Stimulated activated CD4-positive, alpha-beta T cell treated with anti-CD3 and anti-CD28 coated beads, TNF-alpha, amount 100 ng/mL, for 4 hours (primary cell): ENCODE measurements around the gene PRICKLE1.

ENCODE experiments used
- DNase-seq, 3 experiments: peaks; one replicate each; pipeline ENCODE4 v3.0.0-alpha.2; 2020; ENCODE audit warnings: low read depth in 3 of 3

Gene PRICKLE1

DNA sequence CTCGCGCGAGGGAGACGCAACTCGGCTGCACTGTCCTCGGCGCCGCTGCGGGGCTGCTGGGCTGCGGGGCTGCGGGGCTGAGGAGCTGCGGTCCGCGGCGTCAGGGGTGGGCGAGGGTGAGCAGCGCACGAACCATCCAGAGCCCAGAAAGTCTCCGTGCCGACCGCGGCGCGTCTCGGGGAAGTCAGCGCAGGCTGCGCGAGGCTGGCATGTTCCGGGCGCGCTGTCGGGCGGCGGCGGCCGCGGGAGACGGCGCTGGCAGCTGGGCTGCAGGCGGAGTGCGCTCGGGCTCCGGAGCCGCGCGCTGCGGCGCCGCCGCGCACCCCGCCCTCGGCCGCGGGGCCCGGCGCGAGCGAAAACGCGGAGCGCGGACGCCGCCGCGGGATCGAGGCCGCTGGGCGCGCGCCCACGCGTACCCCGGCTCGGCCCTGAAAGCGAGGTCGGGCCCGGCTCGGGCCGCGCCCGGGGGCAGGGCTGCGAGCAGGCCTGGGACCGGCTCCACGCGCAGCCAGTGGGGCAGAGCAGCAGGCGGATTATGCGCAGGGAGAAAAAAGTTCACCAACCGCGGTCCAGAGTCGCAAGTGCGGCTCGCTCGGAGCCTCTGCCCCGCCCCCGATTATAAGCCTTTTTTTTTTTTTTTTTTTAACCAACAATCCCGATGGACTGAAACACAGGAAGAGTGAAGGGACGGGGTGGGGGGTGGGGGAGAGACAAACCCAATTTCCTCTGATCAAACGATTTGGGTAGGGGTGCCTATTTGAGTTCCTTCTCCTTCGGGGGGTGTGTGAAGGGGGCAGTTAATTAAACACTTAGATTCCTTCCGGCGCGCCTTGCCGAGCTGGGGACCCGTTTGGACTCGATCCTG lies at the start of gene PRICKLE1:
TSS of gene PRICKLE1 (minus strand) at position 282 of the 865 bp plus-strand sequence. CDS start 117,230 bp downstream, outside the sequence.
- no peak for DNase-seq

- DNase-seq, result no peak
Measured at GRCh38 chr12:42638697-42639096, 49.2 kb upstream of the PRICKLE1 start.

DNA sequence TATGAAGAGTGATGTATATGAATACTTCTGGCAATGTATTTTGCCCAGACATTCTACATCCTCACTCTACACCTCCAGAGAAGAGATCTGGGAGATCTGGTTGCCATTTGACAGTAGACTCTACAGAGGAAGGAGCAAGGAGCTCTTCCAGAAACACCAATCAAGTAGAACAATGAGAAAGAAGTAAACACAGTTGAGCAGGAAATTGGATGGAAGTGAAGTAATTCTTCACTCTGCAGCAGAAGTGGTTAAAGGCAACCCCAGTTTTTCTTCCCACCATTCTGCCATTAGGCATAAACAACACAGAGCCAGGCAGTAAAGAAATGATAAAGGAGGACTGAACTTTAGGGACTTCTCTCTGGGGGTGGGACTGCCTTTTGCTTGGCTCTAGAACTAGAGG lies 48.5 kb upstream of the PRICKLE1 start:
- no peak for DNase-seq

DNA sequence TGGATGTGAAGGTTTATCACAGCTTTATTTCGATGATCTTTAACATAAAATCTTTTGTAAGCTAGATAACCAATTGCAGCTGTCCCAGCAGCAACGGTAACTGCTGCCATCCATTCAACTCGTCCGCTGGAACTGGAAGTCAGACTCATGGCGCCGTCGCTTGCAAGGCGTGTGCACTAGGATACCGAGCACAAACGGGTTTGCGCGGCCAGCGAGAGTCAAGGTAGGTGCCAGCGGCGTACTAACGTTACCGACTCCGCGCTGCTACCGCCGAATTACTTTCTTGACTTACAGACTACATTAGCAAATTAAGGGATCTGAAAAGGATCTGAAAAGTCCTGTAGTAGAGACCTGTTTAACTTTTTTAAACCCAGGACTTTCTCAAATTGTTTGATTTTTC lies 47.4 kb upstream of the PRICKLE1 start:
- no peak for DNase-seq

GRCh38 chr12:42633594-42633993 lies 44.0 kb upstream of the PRICKLE1 start:
- DNase-seq, result no peak

DNA sequence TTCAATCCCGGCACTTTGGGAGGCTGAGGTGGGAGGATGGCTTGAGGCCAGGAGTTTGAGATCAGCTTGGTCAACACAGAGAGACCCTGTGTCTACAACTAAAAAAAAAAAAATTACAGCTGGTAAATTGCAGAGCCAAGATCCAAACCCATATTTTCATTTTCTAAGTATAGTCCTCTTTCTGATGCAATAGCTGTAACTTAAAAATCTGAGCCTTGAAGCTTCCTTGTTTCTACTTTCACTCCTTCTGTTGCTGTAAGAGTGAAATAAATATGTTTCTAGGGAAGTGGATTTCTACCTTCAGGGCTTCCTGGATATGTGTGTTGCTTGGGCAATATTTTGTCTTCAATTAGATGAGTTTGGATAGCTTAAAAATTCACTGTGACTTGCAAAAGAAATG lies 42.0 kb upstream of the PRICKLE1 start:
- DNase-seq, result no peak

DNA sequence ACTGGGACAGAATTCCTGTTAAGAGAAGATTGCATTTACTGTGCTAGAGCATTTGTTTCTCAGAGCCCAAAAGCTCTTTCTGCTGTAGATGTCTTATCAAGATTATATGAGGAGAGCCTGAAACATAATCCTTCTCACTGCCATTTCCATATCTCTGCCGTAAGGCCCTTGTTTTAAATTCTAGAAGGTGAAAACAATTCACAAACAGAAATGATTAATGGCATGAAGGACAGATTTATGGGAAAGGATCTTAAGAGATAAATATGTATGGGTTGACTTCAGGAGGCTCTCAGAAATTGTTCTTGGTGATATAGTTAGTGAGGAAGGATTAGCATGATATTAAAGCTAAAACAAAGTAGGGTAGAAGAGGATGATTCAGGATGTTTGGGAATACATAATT lies 40.8 kb upstream of the PRICKLE1 start:
- DNase-seq, result no peak

GRCh38 chr12:42627151-42627550 lies 37.6 kb upstream of the PRICKLE1 start:
- DNase-seq, result no peak

GRCh38 chr12:42625611-42626010 lies 36.1 kb upstream of the PRICKLE1 start:
- no peak for DNase-seq

DNA sequence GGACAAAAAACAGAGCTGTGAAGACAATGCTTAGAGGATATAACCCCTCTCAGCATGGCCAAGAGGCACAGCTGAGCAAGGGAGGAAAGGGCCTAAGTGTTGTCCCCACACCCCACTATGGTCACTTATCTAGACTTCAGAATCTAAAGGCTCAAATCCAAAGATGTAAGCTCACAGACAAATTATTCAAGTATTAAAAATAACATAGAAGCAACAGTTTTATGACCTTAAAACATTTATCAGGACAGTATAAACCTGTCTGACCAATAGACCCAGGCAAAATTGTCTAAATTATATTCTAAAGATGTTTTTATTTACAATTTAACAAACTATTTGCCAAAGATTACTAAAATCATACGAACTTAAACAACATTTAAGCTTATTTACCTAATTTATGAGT lies 28.1 kb upstream of the PRICKLE1 start:
- no peak for DNase-seq

- no peak for DNase-seq
Measured at GRCh38 chr12:42615006-42615405, 25.5 kb upstream of the PRICKLE1 start.

GRCh38 chr12:42612231-42612613 lies 22.7 kb upstream of the PRICKLE1 start:
- no peak for DNase-seq

- DNase-seq, result no peak
Measured at GRCh38 chr12:42611571-42612230, 22.2 kb upstream of the PRICKLE1 start.

DNA sequence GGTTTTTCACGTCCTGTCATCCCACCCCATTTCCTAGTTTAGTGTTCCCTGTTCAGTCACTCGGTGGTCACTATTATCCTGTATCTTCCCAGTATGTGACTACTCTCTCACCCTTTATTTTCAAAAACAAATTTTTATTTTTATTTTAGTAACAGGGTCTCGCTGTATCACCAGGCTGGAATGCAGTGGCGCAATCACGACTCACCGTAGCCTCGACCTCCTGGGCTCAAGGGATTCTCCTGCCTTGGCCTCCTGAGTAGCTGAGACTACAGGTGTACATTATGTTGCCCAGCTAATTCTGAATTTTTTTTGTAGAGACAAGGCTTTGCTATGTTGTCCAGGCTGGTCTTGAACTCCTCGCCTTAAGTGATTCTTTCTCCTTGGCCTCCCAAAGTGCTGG lies 20.1 kb upstream of the PRICKLE1 start:
- no peak for DNase-seq

GRCh38 chr12:42608196-42608825 lies 18.8 kb upstream of the PRICKLE1 start:
- DNase-seq, result no peak

GRCh38 chr12:42607584-42608058 lies 18.1 kb upstream of the PRICKLE1 start:
- DNase-seq, result no peak

GRCh38 chr12:42606471-42606870 lies 16.9 kb upstream of the PRICKLE1 start:
- DNase-seq, result no peak

DNA sequence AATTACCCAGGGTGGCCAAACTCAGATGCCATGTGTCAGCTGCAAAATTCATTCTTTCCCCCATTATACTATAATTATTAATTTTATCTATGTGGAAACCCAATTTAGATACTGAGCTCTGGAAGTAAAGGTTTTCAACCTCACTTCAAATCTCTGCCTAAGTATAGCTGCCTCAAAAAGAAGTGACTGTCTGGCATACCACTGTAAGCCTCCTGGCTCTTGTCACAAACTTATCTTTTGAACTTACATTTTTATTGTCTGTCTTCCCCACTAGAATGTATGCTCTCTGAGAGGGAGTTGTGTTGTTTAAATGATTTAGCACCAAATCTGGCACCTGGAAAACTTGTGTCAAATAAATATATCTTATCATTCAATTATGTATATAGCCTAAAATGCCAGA lies 16.1 kb upstream of the PRICKLE1 start:
- no peak for DNase-seq

DNA sequence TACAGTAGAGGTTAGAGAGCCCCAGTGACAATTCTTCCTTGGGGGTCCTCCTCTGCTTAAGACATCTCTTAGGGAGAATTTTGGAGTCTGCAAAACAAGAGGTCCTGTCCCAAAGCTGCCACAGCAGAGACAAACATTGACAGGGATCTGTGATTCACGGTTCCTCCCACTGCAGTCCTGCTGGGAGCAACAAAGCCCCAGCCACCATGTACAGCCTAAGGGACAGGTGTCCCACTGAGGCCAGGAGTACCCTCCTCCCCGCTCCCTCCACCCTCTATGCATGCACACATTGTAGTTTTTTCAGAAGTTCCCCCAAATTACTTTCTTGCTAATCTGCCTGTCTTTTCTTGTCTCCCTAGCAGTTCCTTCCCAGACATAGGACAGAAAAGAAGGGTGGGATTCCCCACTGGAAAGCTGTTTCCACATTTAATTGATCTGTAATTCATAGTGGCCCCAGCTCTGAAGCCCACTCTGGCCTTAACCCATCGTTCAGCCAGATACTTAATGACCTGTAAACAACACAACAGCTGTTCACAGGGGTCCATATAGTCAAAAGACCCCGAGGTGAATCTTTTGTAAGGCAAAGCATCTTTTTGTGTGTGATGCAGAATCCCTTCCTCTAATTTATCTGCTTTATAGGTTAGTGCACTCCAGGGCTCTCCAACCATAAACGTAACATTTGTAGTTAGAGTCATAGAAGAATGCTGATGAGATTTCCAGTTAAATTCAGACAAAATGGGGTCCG lies 13.9 kb upstream of the PRICKLE1 start:
- DNase-seq, result no peak

GRCh38 chr12:42593874-42594273 lies 4.3 kb upstream of the PRICKLE1 start:
- no peak for DNase-seq

DNA sequence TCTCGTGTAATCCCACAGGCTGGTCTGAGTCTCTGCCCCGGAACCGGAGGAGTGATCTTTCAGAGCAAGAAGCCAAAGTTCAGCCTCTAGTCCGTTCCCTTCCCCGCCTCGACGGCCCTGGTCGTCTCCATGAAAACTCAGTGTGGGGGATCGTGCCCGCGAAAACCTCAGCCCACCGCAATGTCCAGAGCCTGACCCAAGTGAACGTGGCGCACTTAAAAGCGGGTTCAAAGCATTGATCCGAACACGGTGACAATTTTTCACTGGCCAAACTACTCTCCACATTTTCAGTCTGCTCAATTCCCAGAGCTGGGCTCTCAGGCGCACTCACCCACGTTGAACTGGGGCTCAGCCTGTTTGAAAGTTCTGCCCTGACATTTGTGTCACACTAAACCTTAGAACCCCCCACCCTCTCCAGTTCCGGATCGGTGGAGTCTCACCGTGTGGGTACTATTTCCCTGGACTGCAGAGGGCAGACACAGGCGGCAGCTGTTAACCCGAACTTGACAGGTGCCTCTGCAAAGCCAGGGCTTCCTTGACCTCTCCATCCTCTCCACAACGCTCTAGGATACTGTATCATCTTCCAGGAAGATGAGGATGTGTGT lies 886 bp upstream of the PRICKLE1 start:
- no peak for DNase-seq
